ENCODE results near the gene CADM2.

Gene CADM2

DNA sequence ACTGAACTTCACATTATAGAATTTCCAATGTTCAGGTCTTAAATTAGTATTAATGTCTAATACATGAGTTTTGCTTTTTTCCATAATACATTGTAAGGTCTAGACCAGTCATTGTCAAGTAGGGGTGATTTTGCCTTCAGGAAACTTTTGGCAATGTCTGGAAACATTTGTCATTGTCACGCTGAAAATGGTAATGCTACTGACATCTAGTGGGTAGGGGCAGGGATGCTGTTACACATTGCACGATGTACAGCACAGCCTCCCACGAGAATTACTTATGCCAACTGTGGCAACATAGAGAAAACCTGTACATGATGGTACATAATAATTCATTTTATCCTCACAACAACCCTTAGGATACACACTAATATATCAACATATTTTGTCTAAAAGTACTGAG is 384.1 kb downstream of the CADM2 start:
- peak; percentile 41 for DNase-seq

DNA sequence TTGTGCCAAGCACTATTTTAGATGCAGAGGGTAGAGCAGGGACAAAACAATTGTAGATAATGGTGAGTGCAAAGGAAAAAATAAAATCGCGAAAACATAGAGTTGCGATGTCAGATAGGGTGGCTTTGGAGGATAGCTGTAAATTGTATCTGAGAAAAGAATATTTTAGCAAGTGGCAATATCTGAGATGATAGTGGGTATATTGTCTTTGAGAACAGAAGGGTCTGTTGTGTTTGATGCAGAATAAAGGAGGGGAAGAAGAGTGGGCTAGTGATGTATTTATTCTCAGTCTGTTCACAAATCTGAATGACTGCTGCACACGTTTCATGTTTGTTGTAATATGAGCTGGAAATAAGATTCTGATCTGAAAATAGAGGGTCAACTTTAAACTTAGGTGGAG is 396.8 kb downstream of the CADM2 start:
- DNase-seq, result no peak

DNA sequence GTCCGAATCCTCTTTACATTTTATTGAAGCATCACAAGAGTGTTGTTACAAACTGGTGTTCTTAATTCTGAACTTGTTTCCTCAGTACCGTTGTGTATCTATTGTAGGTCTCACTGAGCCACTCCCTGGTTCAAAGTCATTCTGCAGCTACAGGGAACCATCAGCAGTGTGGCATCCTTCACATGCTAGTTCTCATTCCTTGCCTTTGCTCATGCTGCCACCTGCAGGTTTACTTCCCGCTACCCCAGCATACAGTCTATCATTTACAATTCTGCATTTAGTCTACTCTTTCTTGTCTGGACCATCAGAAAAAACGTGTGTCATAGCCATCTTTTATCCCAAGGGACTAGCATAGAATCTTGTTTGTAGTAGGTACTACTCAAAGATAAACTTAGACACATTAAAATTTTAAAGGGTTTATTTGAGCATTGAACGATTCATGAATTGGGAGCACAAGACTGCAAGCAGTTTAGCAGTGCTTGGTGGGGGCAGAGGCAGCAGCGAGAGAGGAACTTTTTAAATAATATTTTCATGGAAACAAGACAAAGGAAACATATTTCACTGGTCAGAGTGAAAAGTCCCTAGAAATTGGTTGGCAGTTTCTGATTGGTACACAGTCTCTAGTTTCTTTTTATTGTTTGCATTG is 402.1 kb downstream of the CADM2 start:
- peak; percentile 58 for DNase-seq

- no peak for DNase-seq
Observed at GRCh38 chr3:85364296-85364909, 405.6 kb downstream of the CADM2 start.

- no peak for DNase-seq
Observed at GRCh38 chr3:85370341-85370740, 411.6 kb downstream of the CADM2 start.

DNA sequence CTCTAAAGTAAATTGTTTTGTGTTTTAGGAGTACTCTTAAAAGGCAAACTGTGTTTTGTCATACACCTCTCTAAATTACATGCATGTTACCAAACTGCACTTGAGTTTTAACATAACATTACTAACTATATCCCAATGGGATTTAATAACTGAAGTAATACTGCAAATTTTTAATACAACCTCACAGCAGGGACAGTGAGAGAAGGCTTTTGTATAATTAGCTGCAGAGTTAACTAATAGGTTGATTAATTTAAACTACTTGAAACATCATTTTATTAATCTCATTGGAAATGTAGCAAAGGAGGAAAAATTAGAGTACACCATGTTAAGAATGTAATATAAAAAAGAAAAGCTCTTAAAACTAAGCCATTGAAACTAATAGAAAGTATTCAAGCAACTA is 417.3 kb downstream of the CADM2 start:
- no peak for DNase-seq

DNA sequence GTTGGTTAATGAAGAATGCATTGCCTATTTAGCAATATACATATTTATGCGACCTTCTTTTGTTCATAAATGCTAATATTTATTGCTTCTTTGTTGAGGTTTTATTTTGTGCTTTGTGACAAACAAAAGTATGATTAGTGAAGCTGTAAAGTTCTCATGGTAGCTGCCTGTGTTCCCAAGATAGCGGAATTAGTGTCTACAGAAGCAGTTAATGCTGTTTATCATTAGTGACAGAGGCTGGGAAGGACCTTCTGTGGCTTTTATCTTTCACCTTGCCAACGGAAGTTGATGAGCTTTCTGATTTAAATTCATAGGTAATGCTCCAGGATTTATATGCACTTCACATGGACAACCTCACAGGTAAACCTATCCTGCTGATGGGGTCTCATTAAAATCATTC is 418.3 kb downstream of the CADM2 start:
- no peak for DNase-seq

GRCh38 chr3:85384372-85384771 is 425.6 kb downstream of the CADM2 start:
- no peak for DNase-seq

DNA sequence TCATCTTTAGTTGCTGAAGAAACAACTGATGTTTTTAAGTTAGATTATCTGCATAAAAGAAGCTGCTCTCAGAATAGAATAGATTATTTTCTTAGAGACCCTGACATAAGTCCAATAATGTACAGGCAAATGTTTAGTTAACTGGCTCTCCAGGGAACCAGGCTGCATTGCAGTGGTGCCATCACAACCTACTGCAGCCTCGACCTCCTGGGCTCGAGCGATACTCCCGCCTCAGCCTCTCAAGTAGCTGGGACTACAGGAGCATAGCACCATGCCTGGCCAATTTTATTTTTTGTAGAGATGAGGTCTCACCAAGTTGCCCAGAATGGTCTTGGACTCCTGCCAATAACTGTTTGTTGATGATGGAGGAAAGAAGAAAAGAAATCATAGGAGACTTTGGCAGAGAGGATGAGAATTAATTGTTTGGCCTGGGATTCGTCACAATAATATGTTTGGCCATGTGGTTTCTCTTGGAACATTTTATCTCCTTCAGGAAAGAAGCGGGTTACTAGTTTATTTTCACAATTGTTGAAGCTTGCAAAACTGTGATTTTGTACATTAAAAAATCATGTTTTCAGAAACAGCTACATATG is 429.2 kb downstream of the CADM2 start:
- peak; percentile 0 for DNase-seq

DNA sequence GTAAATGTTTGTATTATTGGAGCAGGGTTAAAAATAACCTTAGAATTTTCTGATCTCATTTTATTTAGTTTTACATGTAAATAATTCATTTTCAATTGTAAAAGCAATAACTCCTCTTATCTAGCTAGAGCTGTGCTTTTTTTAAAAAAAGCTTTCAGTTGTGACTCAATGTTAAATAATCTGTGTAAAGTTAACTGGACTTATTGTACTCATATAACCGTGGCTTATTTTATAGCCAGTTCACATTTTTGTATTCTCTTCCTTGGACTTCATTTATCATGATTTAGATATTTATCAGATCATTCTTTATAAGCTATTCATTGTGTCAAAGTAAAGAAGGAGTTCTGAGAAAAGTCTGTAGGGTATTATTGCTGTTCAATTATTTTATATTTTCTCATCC is 435.6 kb downstream of the CADM2 start:
- DNase-seq, result no peak

GRCh38 chr3:85397434-85397833 is 438.6 kb downstream of the CADM2 start:
- no peak for DNase-seq

GRCh38 chr3:85426121-85426520 is 467.3 kb downstream of the CADM2 start:
- DNase-seq, result no peak

DNA sequence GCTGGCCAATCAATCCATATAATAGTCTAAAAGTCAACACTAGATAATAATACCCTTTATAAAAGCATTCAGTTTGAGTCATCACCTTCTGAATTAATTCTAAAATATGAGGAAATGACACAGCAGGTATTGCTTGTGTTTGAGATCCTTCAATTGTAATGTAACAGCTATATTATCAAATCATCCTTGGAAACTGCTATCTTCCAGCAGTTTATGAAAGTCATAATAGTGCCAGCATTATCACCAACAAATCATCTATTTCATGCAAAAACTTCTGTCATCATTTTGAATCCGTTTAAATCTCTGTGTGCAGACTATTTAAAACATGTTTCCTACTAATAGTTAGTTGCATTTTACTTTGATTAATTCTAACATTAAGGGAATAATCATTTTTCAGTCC is 468.7 kb downstream of the CADM2 start:
- no peak for DNase-seq

DNA sequence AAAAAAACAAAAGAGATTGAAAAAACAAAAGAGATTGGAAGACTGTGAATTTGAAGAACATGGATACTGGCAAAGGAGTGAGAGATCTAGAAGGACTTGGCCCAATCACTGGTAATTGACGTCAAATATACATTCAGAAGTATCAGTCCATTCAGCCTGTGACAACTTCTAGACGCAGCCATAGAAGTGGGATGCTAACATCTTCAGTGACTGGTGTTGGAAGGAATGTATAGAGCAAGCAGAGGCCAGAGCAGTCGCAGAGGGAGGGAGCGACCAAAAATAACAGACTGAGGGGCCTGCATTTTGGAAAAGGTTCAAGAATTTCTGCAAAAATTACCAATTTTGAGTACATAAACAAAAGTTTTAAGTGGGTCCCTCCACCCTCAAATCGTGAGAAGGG is 473.3 kb downstream of the CADM2 start:
- DNase-seq, result no peak

DNA sequence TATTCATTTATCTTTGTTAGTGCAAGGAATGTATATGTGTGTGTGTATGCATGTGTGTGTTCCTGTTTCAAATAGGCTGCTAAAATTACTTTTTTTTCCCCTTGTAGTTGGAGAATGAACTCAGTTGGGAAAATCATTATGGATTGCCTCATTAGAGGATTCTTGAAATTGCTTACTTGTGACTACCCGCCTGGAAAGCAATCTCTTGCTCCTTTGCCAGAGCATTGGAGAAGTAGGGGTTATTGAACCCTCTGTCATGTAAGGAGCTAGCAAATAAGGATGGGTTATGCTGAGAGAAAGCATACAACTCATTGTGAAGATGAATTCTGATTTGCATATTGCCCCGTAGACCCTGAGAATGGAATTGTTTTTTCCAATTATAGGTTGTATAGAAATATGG is 474.5 kb downstream of the CADM2 start:
- DNase-seq, result no peak

- DNase-seq, result no peak
Observed at GRCh38 chr3:85455561-85456200, 496.9 kb downstream of the CADM2 start.

DNA sequence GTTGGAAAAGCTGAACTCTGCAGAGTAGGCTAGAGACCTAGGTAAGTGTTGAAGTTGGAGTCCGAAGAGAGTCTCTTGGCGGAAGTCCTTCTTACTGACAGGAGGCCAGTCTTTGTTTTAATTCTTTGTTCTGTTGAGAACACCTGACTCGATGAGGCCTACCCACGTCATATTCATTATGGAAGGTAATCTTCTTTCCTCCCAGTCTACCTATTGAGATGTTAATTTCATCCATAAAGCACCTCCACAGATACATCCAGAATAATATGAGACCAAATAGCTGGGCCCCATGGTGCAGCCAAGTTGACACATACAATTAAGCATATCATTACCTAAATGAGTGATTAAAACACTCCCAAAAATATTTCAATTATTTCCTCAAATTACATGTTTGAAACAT is 515.5 kb downstream of the CADM2 start:
- no peak for DNase-seq

- no peak for DNase-seq
Observed at GRCh38 chr3:85475346-85475745, 516.6 kb downstream of the CADM2 start.

DNA sequence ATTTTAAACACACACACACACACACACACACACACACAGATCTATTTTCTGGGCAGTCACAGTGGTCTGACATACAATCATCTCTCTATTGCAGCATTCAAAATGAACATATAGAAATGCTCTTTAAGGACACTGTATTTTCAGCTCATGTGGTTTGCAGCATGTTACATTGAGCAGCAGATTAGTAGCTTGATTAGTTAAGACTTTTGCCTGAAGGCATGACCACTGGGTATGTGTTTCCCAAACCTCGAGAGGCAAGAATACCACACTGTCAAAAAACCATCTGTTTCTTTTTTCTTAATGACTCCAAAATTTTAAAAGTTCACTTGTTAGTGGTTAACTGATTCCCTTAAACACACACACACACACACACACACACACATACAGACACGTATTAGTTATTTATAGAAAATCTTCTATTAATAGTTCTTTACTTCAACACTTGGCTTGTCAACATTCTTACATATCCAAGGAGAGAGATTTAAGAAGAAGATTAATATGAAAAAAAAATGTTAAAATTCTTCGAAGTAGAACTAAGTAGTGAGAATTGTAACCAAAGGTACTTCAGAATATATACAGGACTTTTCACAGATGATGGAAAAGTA is 518.2 kb downstream of the CADM2 start:
- DNase-seq, result no peak

DNA sequence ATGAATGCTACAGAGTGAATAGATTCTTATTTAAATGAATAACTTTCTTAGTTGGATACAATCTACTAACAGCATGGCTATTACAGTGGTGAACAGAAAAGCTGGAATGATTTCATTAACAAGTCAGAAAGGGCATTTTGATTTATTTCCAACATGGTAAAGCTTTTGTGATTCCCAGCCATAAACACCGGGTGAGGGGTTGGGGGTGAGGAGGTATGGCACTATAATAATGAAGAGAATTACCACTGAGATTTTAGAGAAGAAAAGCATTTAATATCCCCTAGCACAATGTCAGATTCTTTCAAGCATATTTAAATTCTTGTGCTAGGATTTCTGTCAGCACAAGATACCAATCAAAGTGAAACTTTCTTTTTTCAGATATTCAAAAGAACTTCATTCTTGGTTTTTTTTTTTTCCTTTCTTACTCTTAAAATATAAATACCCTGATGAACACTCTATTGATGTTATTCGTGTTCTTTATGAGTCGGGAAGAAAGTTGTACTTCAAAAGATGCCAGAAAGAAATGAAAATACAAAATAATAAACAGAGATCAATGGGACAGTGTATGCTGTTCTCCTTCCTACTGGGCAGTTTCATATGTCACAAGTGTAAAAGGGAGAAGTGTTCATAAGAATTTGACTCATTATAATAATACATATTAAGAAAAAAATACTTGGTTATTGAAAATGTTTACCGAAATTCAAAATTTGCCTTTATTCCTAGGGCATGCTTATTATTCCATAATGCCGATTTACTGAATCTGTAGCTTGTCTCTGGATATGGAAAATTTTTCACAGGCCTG is 522.8 kb downstream of the CADM2 start:
- DNase-seq, result no peak

DNA sequence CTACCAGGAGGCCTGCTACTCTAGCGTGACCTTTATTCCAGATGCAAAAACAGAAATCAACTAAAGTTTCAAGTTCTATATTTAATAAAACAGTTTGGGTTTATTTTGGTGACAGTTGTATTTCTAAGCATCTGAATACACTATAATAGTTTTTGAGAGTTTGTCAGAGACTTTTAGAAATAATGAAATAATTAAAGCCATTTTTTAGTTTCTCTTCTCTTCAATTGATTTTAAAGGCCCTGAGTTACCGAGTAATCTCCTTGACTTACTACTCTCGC is 523.4 kb downstream of the CADM2 start:
- no peak for DNase-seq

GRCh38 chr3:85483986-85484385 is 525.2 kb downstream of the CADM2 start:
- no peak for DNase-seq

GRCh38 chr3:85487375-85487774 is 528.6 kb downstream of the CADM2 start:
- DNase-seq, result no peak

Measured in hematopoietic multipotent progenitor cell treated with erythropoietin and hydrocortisone succinate and interleukin-3 and kit ligand, for 4 days (in vitro differentiated cells).